HG03571 (cell line): ENCODE measurements around the gene ADGRG2.

Experiments used
- ATAC-seq: cut with Tn5 transposase; IDR thresholded peaks from one replicate; pipeline ENCODE4 v1.9.1; 2021; ENCODE audit not compliant: unreplicated experiment

Gene ADGRG2

GRCh38 chrX:19121898-19122640 lies at the start of gene ADGRG2:
ADGRG2 (minus strand) TSS chrX:19122468; CDS start chrX:19068834, 53,634 bp downstream.
- ATAC-seq: no peak

GRCh38 chrX:19168609-19169008 lies 46.3 kb upstream of the ADGRG2 start:
- ATAC-seq: no peak

GRCh38 chrX:19162851-19163250 lies 40.6 kb upstream of the ADGRG2 start:
- no peak for ATAC-seq

GRCh38 chrX:19156186-19156585 lies 33.9 kb upstream of the ADGRG2 start:
- ATAC-seq: no peak

- no peak for ATAC-seq
These were observed 30.5 kb upstream of the ADGRG2 start for GRCh38 chrX:19152762-19153161.

GRCh38 chrX:19137067-19137466 lies 14.8 kb upstream of the ADGRG2 start:
- no peak for ATAC-seq

- no peak for ATAC-seq
These were observed 11.5 kb upstream of the ADGRG2 start for GRCh38 chrX:19133784-19134183.

GRCh38 chrX:19133231-19133630 lies 11.0 kb upstream of the ADGRG2 start:
- ATAC-seq: no peak

GRCh38 chrX:19130628-19131027 lies 8.4 kb upstream of the ADGRG2 start:
- ATAC-seq: no peak

- ATAC-seq: no peak
These were observed 7.4 kb upstream of the ADGRG2 start for GRCh38 chrX:19129694-19130093.

- no peak for ATAC-seq
These were observed 5.4 kb upstream of the ADGRG2 start for GRCh38 chrX:19127649-19128168.

GRCh38 chrX:19122641-19123009 lies 357 bp upstream of the ADGRG2 start:
- ATAC-seq: no peak

GRCh38 chrX:19121466-19121865 lies 802 bp downstream of the ADGRG2 start:
- no peak for ATAC-seq

GRCh38 chrX:19110642-19111041 lies 11.6 kb downstream of the ADGRG2 start:
- ATAC-seq: no peak

- ATAC-seq: no peak
These were observed 15.2 kb downstream of the ADGRG2 start for GRCh38 chrX:19107035-19107434.

- ATAC-seq: no peak
These were observed 21.7 kb downstream of the ADGRG2 start for GRCh38 chrX:19100586-19100985.

GRCh38 chrX:19097553-19098283 lies 24.6 kb downstream of the ADGRG2 start:
- ATAC-seq: no peak

- no peak for ATAC-seq
These were observed 25.7 kb downstream of the ADGRG2 start for GRCh38 chrX:19096586-19096985.

GRCh38 chrX:19094654-19095053 lies 27.6 kb downstream of the ADGRG2 start:
- ATAC-seq: no peak

- no peak for ATAC-seq
These were observed 30.7 kb downstream of the ADGRG2 start for GRCh38 chrX:19091596-19091995.

- ATAC-seq: no peak
These were observed 32.7 kb downstream of the ADGRG2 start for GRCh38 chrX:19089555-19090040.

GRCh38 chrX:19086102-19086772 lies 36.0 kb downstream of the ADGRG2 start:
- no peak for ATAC-seq
